OCI-LY1 (cell line): ENCODE measurements around the gene PEAK1.

Experiments used
- H2AFZ ChIP-seq: fragments of 200-600 bp; sonication (generic), shearing (Covaris generic); 2 replicates; pipeline ENCODE4 v1.6.0; 2014; ENCODE audit warnings: antibody characterized with exemption, mild to moderate bottlenecking, low read length
- H3F3A ChIP-seq: fragments of 200-600 bp; sonication (generic), shearing (Covaris generic); 2 replicates; pipeline ENCODE4 v1.6.0; 2014; ENCODE audit warnings: mild to moderate bottlenecking, antibody characterized with exemption, low read length, moderate library complexity; ENCODE audit not compliant: insufficient read depth
- H3K27ac ChIP-seq: fragments of 200-600 bp; sonication (generic); 2 replicates; pipeline ENCODE4 v1.5.1; 2014; ENCODE audit warnings: low read length, mixed run types, mild to moderate bottlenecking, low read depth; ENCODE audit not compliant: poor library complexity, severe bottlenecking
- H3K27me3 ChIP-seq: fragments of 200-600 bp; sonication (generic); 2 replicates; pipeline ENCODE4 v1.6.0; 2014; ENCODE audit warnings: antibody characterized with exemption, mild to moderate bottlenecking, low read length, moderate library complexity; ENCODE audit not compliant: insufficient read depth
- H3K36me3 ChIP-seq: fragments of 200-600 bp; sonication (generic); 2 replicates; pipeline ENCODE4 v1.6.1; 2014; ENCODE audit warnings: mild to moderate bottlenecking, antibody characterized with exemption, low read length, moderate library complexity, mixed read lengths; ENCODE audit not compliant: insufficient read depth
- H3K4me1 ChIP-seq: fragments of 200-600 bp; sonication (generic); 2 replicates; pipeline ENCODE4 v1.5.1; 2014; ENCODE audit warnings: mild to moderate bottlenecking, low read length, moderate library complexity; ENCODE audit not compliant: insufficient read depth, severe bottlenecking
- H3K4me2 ChIP-seq: fragments of 200-600 bp; sonication (generic), shearing (Covaris generic); 2 replicates; pipeline ENCODE4 v1.6.1; 2014; ENCODE audit warnings: low read length
- H3K4me3 ChIP-seq: fragments of 200-600 bp; sonication (generic); 2 replicates; pipeline ENCODE4 v1.5.1; 2014; ENCODE audit warnings: low read length, low read depth, mild to moderate bottlenecking, mixed read lengths; ENCODE audit not compliant: poor library complexity, severe bottlenecking
- H3K79me2 ChIP-seq: fragments of 200-600 bp; shearing (Covaris generic); 2 replicates; pipeline ENCODE4 v1.6.1; 2016; ENCODE audit warnings: mixed run types, low read length, mixed read lengths; ENCODE audit not compliant: insufficient read depth
- H3K9ac ChIP-seq: fragments of 200-600 bp; sonication (generic), shearing (Covaris generic); 2 replicates; pipeline ENCODE4 v1.6.1; 2014; ENCODE audit warnings: mild to moderate bottlenecking, low read length, mixed read lengths
- H3K9me2 ChIP-seq: fragments of 200-600 bp; sonication (generic), shearing (Covaris generic); 2 replicates; pipeline ENCODE4 v1.6.1; 2014; ENCODE audit warnings: low read depth, mild to moderate bottlenecking, low read length, mixed read lengths
- H3K9me3 ChIP-seq: fragments of 200-600 bp; shearing (Covaris generic); 2 replicates; pipeline ENCODE4 v1.6.1; 2014; ENCODE audit warnings: low read length, mixed read lengths
- H4K20me1 ChIP-seq: fragments of 200-600 bp; sonication (generic), shearing (Covaris generic); 2 replicates; pipeline ENCODE4 v1.6.0; 2016; ENCODE audit warnings: mild to moderate bottlenecking, low read length; ENCODE audit not compliant: insufficient read depth
- CTCF ChIP-seq: fragments of 200-600 bp; sonication (generic), shearing (Covaris generic); IDR thresholded peaks from 2 replicates; pipeline ENCODE4 v1.5.1; 2017; ENCODE audit warnings: mild to moderate bottlenecking, antibody characterized with exemption, low read length, moderate library complexity, mixed read lengths
- EZH2 ChIP-seq: fragments of 200-600 bp; sonication (generic), shearing (Covaris generic); IDR thresholded peaks from 2 replicates; pipeline ENCODE4 v1.8.0; 2017; ENCODE audit warnings: borderline replicate concordance, mixed run types, mild to moderate bottlenecking, antibody characterized with exemption, low read length, moderate library complexity, mixed read lengths

Gene PEAK1

GRCh38 chr15:77224352-77224751, 195.6 kb downstream of the PEAK1 start:
- H2AFZ ChIP-seq = no peak overlapping the region
- no peaks in the 10 kb centered on the region for H3K79me2 ChIP-seq
- H3K27ac ChIP-seq = no peak overlapping the region
- no peak overlapping the region for H3K4me2 ChIP-seq
- H4K20me1 ChIP-seq = no peaks in the 10 kb centered on the region
- no peak overlapping the region for H3K9ac ChIP-seq
- H3K4me3 ChIP-seq = no peak overlapping the region
- TF ChIP-seq CTCF = no peak
- TF ChIP-seq EZH2 = no peak
- H3K4me1 ChIP-seq = peaks cover 6% of the 10 kb centered on the region
- no peaks in the 10 kb centered on the region for H3F3A ChIP-seq
- H3K9me3 ChIP-seq = no peaks in the 10 kb centered on the region
- no peaks in the 10 kb centered on the region for H3K27me3 ChIP-seq
- no peaks in the 10 kb centered on the region for H3K36me3 ChIP-seq
- H3K9me2 ChIP-seq = no peaks in the 10 kb centered on the region

GRCh38 chr15:77221708-77222107, 198.2 kb downstream of the PEAK1 start:
- no peaks in the 10 kb centered on the region for H3F3A ChIP-seq
- no peak overlapping the region for H3K4me2 ChIP-seq
- H3K9me2 ChIP-seq = no peaks in the 10 kb centered on the region
- no peak overlapping the region for H3K9ac ChIP-seq
- TF ChIP-seq CTCF = no peak
- TF ChIP-seq EZH2 = no peak
- H3K27ac ChIP-seq = no peak overlapping the region
- H3K4me1 ChIP-seq = peaks cover 6% of the 10 kb centered on the region
- H4K20me1 ChIP-seq = no peaks in the 10 kb centered on the region
- no peaks in the 10 kb centered on the region for H3K79me2 ChIP-seq
- H3K4me3 ChIP-seq = no peak overlapping the region
- no peaks in the 10 kb centered on the region for H3K9me3 ChIP-seq
- no peaks in the 10 kb centered on the region for H3K27me3 ChIP-seq
- no peak overlapping the region for H2AFZ ChIP-seq
- no peaks in the 10 kb centered on the region for H3K36me3 ChIP-seq

GRCh38 chr15:77221174-77221573, 198.7 kb downstream of the PEAK1 start:
- Histone ChIP-seq H3K4me1 (peaks cover 6% of the 10 kb centered on the region), H3K9ac (no peak overlapping the region), H3K4me2 (no peak overlapping the region), H4K20me1 (no peaks in the 10 kb centered on the region), H3K79me2 (no peaks in the 10 kb centered on the region), H2AFZ (no peak overlapping the region), H3K9me3 (no peaks in the 10 kb centered on the region), H3K36me3 (no peaks in the 10 kb centered on the region), H3K27me3 (no peaks in the 10 kb centered on the region), H3K4me3 (no peak overlapping the region), H3K27ac (no peak overlapping the region), H3F3A (no peaks in the 10 kb centered on the region), H3K9me2 (no peaks in the 10 kb centered on the region)
- no peak for TF ChIP-seq EZH2
- TF ChIP-seq CTCF = no peak
